Stimulated activated CD8-positive, alpha-beta memory T cell treated with anti-CD3 and anti-CD28 coated beads, Interleukin-12 subunit alpha, Interleukin-12 subunit beta, amount 100 ng/mL, for 1 hour (primary cell): ENCODE measurements around the gene RASSF5.

ENCODE experiments used
- DNase-seq: peaks from one replicate; pipeline ENCODE4 v3.0.0-alpha.2; 2020; ENCODE audit warnings: low read depth

The RASSF5 gene

DNA sequence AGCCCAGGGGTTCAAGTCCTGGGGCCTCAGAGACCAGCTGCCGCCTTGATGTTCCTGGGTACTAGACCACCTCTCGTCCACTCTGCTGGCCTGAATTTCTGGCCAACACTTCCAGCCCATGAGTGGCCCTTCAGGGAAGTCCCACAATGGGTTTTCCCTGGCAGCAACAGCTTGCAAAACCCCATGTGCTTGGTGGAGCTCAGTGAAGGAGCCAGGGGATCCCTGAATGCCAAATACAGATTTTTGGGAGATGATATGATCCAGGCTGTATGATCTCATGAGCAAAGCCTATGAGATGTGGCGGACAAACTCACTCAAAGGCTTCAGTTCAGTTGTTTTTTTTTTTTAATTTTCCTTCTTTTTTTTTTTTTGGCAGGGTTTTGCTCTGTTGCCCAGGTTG is 9.6 kb upstream of the RASSF5 start:
- no peak for DNase-seq

DNA sequence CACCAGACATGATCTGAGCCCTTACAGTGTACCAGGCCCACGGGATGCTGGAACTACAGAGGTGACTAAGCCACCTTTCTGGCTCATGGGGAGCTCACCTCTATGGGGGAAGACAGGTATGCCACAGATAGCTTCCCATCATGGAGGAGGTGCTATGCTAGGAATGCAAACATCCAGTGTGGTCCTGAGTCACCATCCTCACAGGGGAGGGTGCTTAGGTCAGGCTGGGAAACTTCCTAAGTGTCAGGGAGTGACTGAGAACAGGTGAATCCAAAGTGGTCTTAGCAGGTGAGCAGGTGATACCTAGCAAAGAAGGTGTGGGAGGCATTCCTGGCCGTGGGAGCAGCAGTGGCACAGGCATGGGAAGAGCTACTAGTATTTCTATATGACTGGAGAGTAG is 8.6 kb upstream of the RASSF5 start:
- DNase-seq = no peak

DNA sequence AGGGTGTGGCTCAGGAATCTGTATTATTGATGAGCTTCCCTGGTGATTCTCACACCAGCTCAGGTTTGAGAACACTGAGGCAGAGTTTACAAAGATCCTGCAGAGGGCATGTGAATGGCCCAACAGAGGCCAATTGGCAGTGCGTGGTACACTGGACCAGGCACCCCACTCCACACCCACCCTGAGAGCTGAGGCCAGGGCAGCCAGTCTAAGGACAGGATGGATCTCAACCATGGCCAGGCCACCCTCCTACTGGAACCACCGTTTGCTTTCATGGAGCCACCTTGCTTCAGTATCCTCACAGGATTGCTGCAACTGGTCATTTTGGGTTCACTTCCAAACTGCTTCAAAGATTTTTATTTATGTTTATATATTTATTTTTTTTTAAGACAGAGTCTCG is 7.3 kb upstream of the RASSF5 start:
- no peak for DNase-seq

DNA sequence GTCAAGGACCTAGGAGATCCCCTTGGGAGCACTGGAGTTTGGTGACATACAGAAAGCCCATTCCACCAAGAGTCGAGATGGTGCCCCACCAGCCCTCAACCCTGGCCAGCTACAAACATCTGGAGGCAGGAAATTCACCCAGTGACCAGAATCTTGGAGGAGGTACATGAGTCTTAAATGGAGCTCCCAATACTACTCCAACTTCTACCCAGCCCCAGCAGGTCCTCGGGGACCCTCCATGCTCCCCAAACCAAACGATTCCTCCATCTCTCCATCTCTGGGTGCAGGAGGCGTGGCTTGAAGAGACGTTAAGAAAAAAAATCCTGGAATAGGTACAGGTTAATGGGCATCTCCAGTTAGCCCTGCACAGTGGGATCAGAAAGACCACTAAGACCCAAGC is 5.5 kb upstream of the RASSF5 start:
- no peak for DNase-seq

DNA sequence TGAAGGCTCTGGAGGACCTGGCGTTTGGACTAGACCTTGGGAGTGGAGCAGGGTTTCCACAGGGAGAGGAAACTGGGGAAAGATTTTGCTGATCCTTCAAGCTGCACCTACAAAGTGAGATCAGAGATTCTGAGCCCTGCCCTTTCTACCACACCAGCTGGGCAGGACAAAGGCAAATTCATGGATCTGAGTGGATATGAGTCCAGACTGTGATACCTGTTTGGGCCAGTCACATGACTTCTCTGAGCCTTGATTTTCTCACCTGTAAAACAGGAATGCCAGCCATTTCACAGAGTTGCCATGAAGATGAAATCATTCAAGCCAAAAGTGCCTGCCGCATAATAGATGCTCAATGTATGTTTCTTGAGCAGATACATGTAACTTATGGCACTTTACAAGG is 4.9 kb upstream of the RASSF5 start:
- no peak for DNase-seq

DNA sequence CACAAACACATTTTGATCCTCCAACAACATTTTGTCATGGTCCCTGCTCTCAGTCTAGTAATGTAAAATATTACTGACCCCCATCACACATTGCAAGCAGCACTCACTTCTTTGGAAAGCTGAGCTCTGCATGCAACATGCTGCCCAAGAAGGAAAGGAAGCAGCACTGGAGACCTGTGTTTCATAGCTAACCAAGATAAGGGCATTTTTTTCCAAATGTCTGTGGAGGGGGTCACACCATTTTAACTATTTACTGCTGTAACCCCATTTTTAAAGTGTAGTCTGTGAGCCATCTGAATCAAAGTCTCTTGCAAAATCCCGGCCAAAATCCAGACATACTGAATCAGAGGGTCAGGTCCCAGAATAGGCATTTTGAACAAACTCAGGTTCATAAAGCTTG is 4.5 kb upstream of the RASSF5 start:
- no peak for DNase-seq

DNA sequence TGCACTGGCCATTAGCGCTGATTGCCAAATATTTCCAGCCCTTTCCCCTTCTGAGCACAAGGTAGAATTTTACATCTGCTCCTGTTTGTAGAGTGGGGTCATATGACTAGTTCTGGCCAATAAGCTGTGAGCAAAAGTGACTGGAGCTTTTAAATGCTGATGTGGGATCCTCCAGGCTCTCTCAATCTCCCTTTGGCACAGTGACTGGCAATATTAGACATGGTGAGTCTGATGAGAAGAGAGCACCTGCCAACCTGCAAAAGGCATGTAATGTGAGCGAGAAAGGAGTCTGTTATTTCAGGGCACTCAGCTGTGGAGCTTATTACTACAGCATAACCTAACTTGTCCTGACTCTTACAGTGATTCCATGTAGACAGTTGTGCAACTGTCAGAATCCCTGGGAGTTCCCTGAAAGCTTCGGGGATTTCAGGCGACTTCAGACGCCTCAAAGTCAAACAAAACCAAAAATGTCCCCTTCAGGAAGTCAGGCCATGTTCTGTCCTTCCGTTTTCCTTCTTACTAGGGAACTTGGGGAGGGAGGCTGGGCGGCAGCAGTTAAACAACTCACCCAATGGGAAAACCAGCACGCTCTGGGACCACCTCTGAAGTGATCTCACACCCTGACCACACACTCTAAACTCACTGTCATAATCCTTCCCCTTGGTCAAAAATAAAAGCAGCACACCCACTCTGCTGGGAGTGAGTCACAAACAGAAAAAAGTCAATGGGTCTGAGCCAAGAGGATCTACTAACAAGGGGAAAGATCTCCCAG is 3.6 kb upstream of the RASSF5 start:
- no peak for DNase-seq

DNA sequence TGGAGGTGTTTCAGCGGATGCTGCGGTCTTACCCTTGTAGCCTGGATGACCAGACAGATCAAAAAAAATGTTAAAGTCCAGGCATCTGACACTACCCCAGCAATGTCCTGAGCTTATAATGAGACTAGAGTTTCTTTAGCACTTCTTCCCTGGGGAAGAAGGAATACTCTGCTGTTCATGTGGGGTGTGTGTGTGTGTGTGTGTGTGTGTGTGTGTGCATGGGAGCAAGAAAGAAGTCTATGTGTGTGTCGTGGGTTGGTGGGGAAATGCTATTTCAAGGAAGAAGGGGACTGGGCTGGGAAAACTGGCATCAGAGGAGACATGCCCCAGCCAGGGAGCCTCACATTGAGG is 3.0 kb upstream of the RASSF5 start:
- no peak for DNase-seq

DNA sequence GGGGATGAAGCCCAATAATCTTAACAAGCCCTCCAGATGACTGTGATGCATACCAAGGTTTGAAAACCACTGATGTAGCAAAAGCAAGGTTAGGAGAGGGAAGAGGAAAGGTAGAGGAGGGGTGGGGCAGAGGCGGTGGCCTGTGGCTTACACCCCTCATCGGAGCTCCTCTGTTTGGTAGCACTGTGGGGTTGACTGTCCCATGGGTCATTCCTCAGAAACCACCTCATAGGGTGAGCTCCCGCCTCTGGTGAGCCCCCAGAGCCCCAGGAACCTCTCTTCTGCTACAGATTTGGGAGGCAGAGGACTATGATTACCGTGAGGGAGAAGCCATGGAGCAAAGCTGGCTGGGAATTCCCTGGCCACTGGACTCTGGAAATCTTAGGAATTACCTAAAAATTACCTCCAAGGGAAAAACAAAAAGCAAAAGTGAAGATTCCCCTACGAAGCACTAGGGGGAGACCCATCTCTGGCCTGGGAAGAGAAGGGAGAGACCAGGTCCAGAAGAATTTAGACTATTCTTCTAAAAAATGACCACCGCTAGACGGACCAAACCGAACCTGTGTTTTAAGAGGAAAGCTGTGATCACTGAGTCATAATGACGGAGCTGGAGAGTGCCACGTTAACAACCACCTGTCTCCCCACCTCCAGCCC is 1.5 kb upstream of the RASSF5 start:
- DNase-seq = no peak

DNA sequence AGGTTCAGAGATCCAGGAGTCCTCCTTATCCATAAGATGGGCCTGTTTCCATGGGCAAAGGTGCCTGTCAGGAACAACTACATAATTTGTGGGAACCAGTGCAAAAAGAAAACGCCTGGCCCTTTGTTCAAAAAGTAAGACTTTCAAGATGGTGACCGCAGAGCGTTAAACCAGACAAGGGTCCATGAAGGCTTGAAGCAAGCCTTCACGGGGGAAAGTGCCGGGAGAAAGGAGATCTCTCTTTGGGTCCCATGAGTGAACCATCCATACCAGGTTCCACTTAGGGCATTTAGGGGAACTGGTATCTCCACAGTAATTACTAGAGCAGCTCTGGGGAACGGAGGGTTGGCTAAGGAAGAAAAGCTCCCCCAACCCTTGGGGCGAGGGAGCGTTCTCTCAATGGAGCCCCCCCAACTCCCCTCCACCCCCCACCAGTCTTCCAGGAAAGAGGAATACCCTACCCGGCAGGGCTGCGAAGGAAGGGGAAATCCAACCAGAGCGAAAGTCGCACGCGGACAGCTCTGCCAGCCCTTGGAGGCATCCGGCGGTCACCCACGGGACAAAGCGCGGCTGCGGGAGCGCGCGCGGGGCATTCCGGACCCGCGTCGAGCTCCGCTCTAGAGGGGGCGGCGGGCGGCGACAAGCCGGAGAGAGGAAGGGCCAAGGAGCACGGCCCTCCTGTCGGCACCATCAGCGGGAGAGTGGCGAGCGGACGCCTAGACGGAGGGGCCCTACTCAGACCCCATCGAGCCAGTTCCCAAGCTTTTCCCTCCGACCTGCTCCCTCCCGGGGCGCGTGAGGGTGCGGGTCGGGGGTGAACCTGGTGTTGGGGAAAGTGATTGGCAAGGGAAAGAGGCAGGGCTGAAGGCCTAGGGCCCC is 687 bp upstream of the RASSF5 start:
- no peak for DNase-seq

DNA sequence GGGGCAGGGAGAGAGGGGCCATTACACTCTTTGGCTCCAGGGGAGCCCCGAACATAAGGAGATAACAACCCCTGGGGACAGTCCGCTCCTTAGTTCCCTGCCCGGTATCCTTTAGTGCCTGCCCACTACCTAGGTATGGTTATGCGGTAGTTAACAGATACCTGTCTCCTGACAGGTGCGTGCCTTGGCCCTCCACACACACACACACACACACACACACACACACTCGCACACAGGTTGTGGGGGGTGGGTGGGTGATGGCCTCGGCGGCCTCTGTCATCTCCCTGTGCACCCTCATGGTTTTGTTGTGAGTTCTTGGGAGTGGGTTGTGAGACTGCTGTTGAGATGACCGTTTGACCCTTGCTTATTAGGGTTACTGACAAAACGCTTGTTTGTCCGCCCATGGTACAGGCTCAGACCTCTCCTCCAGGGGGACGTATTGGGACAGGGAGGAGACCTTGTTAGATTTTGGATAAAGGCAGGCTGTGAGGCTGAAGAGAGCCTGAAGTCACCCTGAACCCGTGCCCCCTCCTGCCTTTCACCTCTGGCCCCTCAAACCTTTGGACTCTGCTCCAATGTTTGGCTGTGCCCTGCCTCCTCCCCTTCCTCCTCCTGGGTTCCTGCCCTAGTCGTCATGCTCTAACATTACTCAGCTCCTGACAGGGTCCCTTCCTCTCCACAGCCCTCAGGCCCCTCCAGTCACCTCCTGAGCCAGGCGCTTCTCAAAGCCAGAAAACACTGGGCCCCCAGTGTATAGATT is 979 bp downstream of the RASSF5 start:
- no peak for DNase-seq

DNA sequence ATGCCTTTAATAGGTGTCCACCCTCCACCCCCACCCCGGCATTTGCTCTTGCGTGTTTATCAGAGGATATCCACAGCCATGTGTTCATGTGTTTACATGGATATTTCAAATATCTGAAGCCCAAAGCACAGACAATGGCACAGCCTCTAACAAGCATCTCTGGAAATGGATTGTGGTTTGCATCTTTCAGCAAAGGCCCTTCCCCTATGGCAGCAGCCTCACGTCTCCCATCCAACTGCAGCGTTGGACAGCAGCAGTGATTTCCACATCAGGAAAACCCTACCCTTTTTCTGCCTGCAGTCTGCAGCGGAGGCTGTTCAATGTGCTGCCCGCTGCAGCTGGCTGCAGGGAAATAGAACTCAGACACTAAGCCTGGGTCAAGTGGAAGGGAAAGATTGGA is 1.6 kb downstream of the RASSF5 start:
- no peak for DNase-seq

DNA sequence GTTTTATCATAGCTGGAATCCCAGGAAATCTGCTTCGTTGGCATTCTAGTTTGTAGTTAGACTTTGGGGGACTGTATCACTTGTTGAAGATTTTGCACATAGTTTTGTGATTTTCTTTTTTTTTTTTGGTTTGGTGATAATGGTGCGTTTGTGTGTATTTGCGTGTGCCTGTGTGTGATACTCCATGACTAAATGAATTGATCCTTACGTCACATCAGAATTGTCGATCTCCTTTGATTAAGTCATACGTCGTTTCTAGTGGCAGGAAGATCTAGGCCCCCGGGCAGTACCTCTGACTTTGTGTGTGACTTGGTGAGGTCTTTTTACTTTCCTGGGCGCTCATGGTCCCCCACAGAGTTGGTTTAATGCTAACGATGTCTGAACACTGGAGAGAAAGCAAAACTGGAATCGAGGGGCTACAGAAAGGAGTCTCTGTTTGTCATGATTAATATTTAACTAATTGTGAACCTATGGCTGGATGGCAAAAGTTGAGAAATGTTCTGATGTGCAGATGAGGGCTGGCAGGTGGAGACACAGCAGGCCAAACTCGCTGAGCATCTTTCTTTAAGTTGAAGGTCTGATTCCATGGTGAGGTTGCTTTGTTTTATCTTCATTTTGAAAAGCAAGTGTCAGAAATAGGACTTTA is 2.4 kb downstream of the RASSF5 start:
- no peak for DNase-seq

DNA sequence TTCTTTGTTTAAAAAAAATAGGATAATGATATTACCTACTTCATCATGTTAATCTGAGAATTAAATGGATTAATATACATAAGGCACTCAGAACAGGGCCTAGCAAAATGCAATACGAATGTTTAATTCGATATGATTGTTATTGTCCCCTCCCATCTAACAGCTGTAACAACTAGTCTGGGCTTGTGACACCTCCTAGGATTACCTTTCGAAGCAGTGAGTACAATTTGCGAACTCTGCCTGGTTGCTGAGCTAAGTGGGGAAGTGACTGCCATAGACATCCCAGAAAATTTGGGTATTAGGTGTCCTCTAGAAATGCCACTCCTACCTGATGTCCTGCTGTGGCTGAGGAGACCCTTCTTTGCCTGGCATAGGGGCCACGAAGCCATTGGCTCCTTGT is 3.0 kb downstream of the RASSF5 start:
- DNase-seq = no peak

DNA sequence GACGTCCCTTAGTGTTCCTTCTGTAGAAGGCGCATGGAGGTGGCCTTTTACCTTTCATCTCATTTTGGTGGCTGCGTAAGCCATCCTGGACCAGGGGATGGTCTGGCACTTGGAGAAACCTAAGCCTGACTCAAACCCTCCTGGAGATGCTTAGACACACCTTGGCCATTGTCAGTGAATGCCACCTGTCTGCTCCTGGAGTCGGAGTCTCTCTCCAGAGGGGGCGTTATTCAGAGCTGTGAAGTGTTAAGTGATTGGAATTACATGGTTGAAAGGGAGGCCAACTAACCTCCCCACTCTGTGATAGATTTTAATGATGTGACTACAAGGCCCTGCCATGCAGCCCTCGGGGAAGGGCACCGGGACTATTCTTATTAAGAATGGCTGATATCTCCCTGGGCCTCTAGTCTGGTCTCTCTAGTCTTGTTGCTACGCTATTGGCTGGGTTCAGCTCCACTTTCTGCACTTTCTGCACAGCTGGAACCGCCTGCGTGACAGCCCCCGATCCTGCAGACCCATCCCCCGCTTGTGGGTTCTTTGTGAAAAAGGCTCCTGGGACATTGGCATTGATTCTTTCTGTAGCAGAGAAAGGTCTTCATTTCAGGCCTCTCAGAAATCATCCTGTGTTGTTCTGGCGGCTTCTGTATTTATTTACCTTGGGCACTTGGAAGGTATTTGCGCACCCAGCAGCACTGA is 4.2 kb downstream of the RASSF5 start:
- no peak for DNase-seq

DNA sequence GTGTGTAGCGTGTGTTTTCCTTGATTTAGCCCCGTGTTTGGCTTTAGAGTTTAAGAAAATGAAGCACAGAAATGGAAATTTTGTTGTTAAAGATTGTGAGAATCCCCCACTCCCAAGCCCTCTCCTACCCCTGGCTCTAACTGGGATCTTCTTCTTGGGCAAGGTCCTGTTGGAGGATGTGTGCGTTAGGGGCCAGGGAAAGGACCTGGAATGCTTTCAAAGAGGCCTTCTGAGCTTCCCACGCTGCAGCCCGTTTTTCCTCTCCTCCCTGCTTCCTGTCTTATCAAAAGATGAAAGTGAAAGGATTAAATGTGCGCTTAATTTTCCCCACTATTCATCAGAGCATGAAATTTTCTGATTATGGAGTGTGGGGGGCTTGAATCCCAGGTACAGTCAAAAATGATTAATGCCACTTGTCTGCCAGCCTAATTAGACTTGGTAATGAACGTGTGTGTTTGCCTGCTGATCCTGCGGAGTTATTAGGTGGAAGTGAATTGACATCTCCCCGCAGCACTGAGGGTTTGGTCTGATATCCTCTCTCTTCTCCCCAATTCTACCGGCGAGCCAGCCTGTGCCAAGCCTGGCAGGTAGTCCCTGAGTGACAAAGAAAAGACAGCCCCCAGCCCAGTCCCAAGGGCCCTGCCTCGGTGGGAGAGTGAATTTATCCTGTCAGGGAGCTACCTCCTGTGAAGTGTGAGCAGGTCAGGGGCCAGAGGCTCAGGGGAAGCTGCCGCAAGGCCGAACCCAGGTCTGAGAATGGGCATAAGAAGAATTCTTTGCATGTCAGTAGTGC is 4.9 kb downstream of the RASSF5 start:
- DNase-seq = no peak

DNA sequence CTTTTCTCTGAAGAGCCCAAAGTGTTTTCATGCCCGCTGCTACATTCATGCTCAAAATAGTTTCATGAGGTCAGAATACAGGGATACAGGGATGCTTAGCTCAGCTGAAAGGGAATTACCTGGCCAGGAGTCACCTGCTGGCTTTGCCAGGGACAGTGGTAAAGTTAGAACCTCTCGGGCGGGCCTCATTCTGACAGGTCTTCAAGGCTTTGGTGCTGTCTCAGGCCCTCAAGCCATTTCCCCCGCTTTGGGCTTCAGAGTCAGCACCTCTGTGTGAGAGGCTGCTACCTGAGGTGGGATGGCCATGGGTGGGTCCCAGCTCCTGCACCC is 5.5 kb downstream of the RASSF5 start:
- DNase-seq = no peak

DNA sequence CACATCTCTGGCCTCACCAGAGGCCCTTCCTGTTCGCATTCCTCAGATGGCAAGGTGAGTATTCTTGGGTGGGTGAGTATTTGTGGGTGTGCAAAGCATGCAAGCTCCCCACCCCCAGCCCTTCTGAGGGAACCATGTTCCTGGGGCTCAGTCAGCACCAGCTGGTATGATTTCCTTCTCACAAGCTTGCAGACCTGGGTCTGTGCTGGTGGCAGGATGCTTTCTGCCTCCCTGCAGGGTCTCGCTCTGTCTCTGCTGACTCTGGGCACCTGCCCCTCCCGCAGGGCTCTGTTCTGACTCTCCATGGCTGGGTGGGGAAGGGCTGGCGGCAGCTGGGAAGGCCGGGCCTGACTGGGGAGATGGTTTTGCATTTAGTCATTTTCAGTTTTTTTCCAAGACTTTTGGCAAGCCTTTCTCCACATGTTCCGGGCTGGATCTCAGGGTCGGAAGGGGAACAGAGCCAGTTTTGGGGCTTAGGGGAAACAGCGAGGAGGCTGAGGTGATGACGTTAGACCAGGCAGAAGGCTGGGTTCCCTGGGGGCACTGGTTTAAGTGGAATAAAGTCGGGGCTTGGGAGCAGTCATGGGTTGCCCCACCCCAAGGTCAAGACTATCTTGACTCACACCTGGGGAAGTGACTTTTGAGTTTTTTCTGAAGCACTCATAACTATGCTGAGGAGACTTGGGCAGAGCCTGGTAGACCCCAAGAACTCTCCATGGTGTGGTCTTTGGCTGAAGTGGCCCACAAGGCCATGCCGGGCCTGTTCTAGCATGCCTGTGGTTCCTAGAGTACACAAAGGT is 6.2 kb downstream of the RASSF5 start:
- no peak for DNase-seq

DNA sequence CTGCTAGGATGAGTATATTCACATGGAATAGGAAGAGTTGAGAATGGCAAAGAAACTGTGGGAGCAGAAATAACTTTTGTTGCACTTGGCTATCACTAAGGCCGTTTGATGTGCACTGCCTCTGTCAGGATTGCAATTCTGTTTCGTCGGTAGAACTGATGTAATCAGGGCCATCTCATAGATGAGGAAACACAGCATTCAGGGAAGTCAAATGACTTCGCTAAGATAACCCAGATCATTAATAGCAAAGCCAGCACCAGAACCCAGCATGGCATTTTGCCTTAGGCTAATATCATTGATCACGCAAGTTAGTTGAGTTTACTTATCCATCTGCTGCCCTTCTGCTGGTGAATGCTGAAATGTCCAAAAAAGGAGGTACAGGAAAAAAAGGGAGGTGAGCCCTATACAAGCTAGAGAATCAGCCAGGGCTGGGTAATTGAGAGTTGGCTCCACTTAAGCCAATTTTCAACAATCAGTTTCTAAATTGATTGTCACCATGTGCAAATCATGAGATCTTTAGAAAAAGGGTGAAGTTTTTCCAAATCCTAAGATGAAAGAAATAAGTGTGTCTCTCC is 7.6 kb downstream of the RASSF5 start:
- no peak for DNase-seq

DNA sequence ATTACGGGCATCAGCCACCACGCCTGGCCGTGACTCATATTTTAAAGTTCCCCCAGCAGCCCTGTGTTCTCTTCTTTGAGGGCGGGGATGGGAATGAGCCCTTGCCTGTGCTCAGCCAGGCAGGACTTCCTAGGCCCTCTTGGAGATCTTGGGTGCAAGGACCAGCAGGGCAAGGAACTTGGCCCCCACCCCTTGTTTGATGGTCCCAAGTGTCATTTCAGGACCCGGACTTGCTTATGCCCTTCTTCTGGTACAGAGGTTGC is 9.3 kb downstream of the RASSF5 start:
- DNase-seq = no peak
